Neutrophil (primary cell): ENCODE data around the gene IL12B.
"Not testable (repeated sequence)": the region's sequence is repeated elsewhere in the genome, so short reads cannot be mapped to it uniquely, and the experiment has no call there.

Source experiments
- H3K27ac ChIP-seq: fragments of 200-600 bp; sonication (generic); 2 replicates; pipeline ENCODE4 v1.5.1; 2016; ENCODE audit warnings: mild to moderate bottlenecking, moderate library complexity
- H3K27me3 ChIP-seq: fragments of 200-600 bp; sonication (generic); 2 replicates; pipeline ENCODE4 v1.6.0; 2016; ENCODE audit warnings: mild to moderate bottlenecking
- H3K36me3 ChIP-seq: fragments of 200-600 bp; sonication (generic); 2 replicates; pipeline ENCODE4 v1.5.1; 2017
- H3K4me1 ChIP-seq, 2 experiments: fragments of 200-600 bp in 1 of 2; sonication (generic) in 1 of 2; 1 replicate in 1 of 2; 2 replicates in 1 of 2; pipeline versions ENCODE4 v1.5.1 to v1.6.1; 2013 to 2016; ENCODE audit warnings: low read depth in 1 of 2, low read length in 1 of 2, mild to moderate bottlenecking in 1 of 2, moderate library complexity in 1 of 2; ENCODE audit not compliant: control insufficient read depth in 1 of 2, insufficient read depth in 1 of 2
- H3K4me3 ChIP-seq, 2 experiments: fragments of 200-600 bp in 1 of 2; sonication (generic) in 1 of 2; 1 replicate in 1 of 2; 2 replicates in 1 of 2; pipeline ENCODE4 v1.5.1; 2013 to 2016; ENCODE audit warnings: low read depth in 1 of 2, low read length in 1 of 2, mild to moderate bottlenecking in 1 of 2, moderate library complexity in 1 of 2
- H3K9me3 ChIP-seq: fragments of 200-600 bp; sonication (generic); 2 replicates; pipeline ENCODE4 v1.5.1; 2016
- TF ChIP-seq, protein P1 (sequence below): fragments of 200-600 bp; sonication (generic); IDR thresholded peaks from 2 replicates; pipeline ENCODE4 v1.5.1; 2016; ENCODE audit warnings: antibody characterized with exemption

IL12B gene

DNA sequence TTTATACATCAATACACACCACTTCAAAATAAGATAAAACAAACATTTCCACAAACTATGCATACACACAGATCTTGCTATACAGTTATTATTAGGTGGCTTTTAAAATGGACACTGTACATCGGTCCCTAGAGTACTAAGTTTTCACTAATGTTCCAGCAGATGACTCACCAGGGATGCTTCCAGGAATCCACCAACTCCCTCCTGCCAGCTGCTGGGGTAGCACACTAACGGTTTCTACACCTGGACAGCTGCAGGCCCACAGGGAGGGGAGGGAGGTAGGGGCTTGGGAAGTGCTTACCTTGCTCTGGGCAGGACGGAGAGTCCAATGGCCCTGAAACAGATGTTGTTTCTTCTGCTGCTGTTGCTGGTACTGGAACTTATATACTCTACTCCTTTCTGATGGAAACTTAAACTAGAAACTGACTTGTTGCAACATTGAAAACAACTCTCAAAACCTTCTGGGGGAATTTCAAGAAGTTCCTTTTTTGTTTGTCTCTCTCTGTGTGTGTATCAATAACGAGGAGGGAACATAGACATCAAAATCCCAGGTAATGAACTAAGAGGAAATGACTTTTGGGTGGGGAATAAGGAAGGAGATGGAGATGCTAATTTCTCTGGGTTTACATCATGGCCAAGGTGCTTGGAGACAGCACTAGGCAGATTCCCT lies at the start of gene IL12B:
TSS of gene IL12B (minus strand) at position 357 of the 670 bp plus-strand sequence. CDS start 3,705 bp downstream, outside the sequence.
- TF ChIP-seq, protein P1, sequence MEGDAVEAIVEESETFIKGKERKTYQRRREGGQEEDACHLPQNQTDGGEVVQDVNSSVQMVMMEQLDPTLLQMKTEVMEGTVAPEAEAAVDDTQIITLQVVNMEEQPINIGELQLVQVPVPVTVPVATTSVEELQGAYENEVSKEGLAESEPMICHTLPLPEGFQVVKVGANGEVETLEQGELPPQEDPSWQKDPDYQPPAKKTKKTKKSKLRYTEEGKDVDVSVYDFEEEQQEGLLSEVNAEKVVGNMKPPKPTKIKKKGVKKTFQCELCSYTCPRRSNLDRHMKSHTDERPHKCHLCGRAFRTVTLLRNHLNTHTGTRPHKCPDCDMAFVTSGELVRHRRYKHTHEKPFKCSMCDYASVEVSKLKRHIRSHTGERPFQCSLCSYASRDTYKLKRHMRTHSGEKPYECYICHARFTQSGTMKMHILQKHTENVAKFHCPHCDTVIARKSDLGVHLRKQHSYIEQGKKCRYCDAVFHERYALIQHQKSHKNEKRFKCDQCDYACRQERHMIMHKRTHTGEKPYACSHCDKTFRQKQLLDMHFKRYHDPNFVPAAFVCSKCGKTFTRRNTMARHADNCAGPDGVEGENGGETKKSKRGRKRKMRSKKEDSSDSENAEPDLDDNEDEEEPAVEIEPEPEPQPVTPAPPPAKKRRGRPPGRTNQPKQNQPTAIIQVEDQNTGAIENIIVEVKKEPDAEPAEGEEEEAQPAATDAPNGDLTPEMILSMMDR, result no peak

DNA sequence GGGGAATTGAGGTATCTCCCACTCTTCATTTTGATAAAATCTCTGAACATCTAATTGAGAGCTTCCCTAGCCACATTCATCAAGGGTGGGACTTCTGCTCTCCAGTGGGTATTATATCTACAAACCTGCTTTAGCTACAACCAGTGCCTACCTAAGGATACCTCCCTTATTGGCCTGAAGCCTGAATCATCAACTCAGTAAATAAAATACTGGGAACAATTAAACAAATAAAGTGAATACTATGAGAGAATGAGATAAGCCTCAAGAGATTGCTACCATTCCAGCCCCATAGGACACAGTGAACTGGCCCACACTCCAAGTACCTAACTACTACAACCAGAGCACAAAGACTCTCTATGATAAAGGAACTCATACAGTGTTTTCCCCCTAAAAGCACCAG lies 47.4 kb upstream of the IL12B start:
- H3K4me1 ChIP-seq, result no peaks in the 10 kb centered on the region
- TF ChIP-seq, protein P1, result no peak
- no peaks in the 10 kb centered on the region for H3K36me3 ChIP-seq
- no peaks in the 10 kb centered on the region for H3K9me3 ChIP-seq
- no peak overlapping the region for H3K27ac ChIP-seq
- no peaks in the 10 kb centered on the region for H3K27me3 ChIP-seq
- H3K4me3 ChIP-seq, result no peak overlapping the region

More for the DNA sequence above, at the start of gene IL12B:
- Histone ChIP-seq H3K9me3 (no peaks in the 10 kb centered on the region), H3K4me1 (peaks cover 7 to 14% of the 10 kb centered on the region in 2 experiments), H3K27ac (no peak within 1 kb of the TSS), H3K4me3 (no peak within 1 kb of the TSS), H3K36me3 (no peaks in the 10 kb centered on the region), H3K27me3 (peaks cover 36% of the 10 kb centered on the region)

DNA sequence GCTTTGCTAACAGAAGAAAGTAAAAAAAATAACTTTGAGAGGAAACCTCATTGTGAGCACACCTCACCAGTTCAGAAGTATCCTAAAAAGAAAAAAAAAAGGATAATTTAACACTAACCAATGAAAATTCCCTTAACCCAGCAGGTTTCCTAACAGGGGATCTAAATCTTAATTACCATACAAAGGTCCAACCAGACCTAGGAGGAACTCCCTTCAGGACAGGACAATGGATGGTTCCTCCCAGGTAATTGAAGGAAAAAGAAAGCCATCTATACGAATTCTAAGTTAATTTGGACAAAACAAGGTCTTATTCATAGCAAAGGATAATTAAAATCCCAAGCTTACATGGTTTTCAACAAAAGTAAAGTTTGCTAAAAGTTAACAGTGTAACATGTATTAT lies 37.6 kb upstream of the IL12B start:
- H3K4me1 ChIP-seq, H3K27me3 ChIP-seq, H3K27ac ChIP-seq, H3K9me3 ChIP-seq, H3K4me3 ChIP-seq, H3K36me3 ChIP-seq: not testable (repeated sequence)

DNA sequence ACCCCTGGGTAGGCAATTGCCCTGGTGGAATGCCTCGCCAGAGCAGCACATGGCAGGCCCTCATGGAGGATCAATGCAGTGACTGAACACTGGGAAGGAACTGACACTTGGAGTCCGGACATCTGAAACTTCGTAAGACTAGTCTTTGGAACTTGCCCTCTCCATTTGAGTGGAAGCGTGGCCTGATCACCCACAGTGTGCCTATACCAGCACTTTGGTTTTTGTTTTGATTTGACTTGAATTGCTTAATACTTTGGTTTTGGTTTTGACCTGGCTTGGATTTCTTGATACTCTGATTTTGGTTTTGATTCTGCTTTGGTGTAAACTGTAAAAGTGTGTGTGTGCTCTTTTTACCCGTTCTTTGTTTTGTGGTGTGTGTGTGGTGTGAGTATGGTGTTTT lies 36.5 kb upstream of the IL12B start:
- H3K9me3 ChIP-seq, H3K36me3 ChIP-seq, H3K4me3 ChIP-seq, H3K27me3 ChIP-seq, H3K27ac ChIP-seq: not testable (repeated sequence)
- H3K4me1 ChIP-seq, result peaks cover 8 to 12% of the 10 kb centered on the region in 2 experiments

DNA sequence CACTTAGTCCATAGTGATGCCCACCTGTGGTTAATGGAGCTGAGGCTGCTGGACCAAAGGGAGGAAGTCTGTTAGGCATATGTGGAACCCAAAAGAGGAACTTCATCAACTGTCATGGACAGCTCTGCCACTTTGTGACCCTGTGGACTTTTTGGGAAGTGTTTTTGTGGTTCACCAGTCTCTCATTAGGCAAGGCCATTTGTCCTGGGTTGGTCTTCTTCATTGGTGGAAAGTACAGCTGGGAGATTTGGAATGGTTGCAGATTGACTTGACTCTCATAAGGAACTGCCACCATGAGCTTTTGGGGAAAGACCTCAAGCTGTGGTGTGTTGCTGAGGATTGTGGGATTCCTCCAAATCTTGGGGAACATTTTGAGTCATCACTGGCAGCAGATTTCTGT lies 31.9 kb upstream of the IL12B start:
- Histone ChIP-seq H3K36me3 (no peaks in the 10 kb centered on the region), H3K9me3 (no peaks in the 10 kb centered on the region), H3K4me1 (peaks cover 16 to 25% of the 10 kb centered on the region in 2 experiments), H3K4me3 (no peak overlapping the region), H3K27me3 (no peaks in the 10 kb centered on the region), H3K27ac (peak overlapping the region; percentile 50)
- TF ChIP-seq, protein P1, result peak; percentile 56

DNA sequence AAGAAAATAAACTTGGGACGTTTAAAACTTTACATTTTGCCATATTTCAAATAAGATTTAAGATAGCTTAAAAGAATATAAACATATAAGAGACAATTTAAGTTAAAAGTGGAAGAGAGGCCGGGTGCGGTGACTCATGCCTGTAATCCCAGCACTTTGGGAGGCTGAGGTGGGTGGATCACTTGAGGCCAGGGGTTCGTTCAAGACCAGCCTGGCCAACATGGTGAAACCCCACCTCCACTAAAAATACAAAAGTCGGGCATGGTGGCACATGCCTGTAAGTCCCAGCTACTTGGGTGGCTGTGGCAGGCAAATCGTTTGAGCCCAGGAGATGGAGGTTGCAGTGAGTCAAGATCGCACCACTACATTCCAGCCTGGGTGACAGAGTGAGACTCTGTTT lies 29.6 kb upstream of the IL12B start:
- Histone ChIP-seq H3K4me1 (peaks cover 16 to 25% of the 10 kb centered on the region in 2 experiments), H3K27ac (peak overlapping the region; percentile 20)
- not testable (repeated sequence) for H3K36me3 ChIP-seq, H3K9me3 ChIP-seq, H3K27me3 ChIP-seq, H3K4me3 ChIP-seq

DNA sequence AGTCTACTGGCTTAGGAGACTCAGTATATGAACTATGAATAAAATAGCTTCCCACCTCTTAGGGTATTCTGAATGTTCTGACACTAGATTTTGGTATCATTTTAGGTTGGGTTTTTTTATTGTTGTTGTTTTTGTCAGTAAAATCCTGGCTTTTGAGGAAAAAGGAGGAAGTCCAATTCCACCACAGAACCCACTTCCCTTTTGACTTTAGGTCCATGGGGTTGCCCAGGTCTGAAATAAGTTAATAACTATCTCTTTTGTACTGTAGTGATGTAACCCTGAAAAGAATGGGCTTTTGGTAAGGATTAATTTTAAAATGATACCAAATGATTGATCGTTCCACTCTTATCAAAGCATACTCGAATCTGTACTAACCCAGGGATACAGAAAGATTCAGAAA lies 29.1 kb upstream of the IL12B start:
- Histone ChIP-seq H3K9me3 (no peaks in the 10 kb centered on the region), H3K36me3 (no peaks in the 10 kb centered on the region), H3K4me1 (peaks cover 16 to 25% of the 10 kb centered on the region in 2 experiments), H3K4me3 (no peak overlapping the region), H3K27me3 (no peaks in the 10 kb centered on the region), H3K27ac (peak overlapping the region; percentile 20)
- TF ChIP-seq, protein P1, result no peak
